Right ventricle myocardium inferior (tissue), 1 donor: Measurements from ENCODE around the gene LRRC8E. TPM values are rescaled to one million over a fixed set of nuclear protein-coding genes. Genes with fewer than 3 reads are reported as not detected.
"Not testable (repeated sequence)": the region's sequence is repeated elsewhere in the genome, so short reads cannot be mapped to it uniquely, and the experiment has no call there.

Experiments used
- ATAC-seq: fragments of 200-7000 bp; cut with Tn5 transposase; one replicate; pipeline ENCODE4 v1.9.1; 2020; ENCODE audit warnings: mild to moderate bottlenecking, moderate library complexity
- DNase-seq: peaks from one replicate; pipeline ENCODE4 v3.0.0; 2021; ENCODE audit errors: missing footprints
- intact Hi-C: fragments of 100-400 bp; cut with DNase I; formaldehyde crosslinking; loops from one replicate; pipeline ENCODE4 v1.11.0; 2022
- total RNA-seq: library from RNA; stranded (reverse); fragmentation: NEBNext Ultra II Directional; extraction: Animal tissue kit (Norgen Biotek cat#: 25700); gene quantifications from one replicate; pipeline ENCODE4 v1.2.1, GENCODE V29; 2021
- donor health status: DM: no; HTN: yes; CAD: no; lungs with severe emphysema.

The LRRC8E gene
- total RNA-seq, 1 donor from 2014 or later: 2.5 TPM

DNA sequence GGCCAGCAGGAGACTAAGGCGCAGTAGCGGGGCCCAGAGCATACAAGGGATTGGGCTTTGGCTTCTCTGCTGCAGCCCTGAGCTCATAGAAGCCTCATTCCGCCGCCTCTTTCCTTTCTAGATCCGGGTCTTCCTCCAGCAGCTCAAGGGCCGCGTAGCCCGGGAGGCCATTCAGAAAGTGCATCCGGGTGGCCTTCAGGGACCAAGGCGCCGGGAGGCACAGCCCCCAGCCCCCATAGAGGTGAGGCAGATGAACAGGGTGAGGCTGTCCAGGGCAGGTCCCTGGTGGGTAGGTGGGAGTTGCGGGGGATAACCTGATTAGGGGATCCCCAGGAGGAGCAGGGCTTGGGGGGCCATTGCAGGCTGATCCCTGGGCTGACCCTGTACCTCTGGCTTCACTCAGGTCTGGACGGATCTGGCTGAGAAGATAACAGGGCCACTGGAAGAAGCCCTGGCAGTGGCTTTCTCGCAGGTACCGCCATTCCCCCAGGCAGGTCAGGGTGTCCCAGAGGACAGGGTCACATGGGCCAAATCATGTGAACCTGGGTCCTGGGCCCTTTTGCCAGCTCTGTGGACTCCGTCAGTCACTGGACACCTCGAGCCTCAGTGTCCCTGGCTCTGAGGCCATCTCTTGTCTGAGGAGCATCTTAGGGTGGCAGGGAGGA, 33.1 kb downstream of the LRRC8E start:
- intact Hi-C loops: loop anchor here (2.0 kb wide), 1 partner anchor 21 kb away; the partner anchor contains the start of gene TIMM44
- DNase-seq (no peak), ATAC-seq (no peak)

DNA sequence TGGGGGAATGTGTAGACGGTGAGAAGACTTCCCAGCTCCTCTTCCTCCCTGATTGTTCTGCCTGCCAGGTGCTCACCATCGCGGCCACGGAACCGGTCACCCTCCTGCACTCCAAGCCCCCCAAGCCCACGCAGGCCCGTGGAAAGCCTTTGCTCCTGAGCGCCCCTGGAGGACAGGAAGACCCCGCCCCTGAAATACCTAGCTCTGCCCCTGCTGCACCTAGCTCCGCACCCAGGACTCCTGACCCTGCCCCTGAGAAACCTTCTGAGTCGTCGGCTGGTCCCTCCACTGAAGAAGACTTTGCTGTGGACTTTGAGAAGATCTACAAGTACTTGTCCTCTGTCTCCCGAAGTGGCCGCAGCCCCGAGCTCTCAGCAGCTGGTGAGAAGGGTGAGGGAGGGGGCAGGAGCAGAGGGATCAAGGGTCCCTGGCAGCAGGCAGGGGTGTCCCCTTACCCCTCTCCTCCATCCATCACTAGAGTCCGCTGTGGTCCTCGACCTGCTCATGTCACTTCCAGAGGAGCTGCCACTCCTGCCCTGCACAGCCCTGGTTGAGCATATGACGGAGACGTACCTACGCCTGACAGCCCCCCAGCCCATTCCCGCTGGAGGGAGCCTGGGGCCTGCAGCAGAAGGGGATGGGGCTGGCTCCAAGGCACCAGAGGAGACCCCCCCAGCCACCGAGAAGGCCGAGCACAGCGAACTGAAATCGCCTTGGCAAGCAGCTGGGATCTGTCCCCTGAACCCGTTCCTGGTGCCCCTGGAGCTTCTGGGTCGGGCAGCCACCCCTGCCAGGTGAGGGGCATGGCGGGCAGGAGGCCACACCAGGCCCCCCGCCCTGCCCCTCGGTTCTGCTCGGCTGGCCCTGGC, 33.9 kb downstream of the LRRC8E start:
- ATAC-seq (no peak), DNase-seq (no peak)
- intact Hi-C loops: loop anchor here (2.0 kb wide), 1 partner anchor 21 kb away; the partner anchor contains the start of gene TIMM44

DNA sequence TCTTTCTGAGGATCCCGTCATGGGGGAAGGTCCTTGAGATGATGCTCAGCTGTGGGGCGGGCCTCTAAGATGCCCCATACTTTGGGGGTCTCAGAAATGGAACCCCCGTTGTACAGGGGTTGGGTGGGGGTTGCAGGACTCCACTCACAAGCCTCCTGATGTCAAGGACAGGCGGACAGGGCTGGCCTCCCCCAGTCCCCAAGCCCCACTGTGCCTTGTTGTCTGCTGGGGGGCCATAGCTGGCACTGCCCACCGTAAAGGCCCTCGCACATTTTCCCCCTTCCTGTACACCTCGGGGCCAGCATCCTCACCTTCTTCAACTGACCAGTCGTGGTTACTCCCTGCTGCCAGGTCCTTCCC, 34.5 kb downstream of the LRRC8E start:
- DNase-seq (no peak), ATAC-seq (no peak)
- intact Hi-C loops: no loop called here

DNA sequence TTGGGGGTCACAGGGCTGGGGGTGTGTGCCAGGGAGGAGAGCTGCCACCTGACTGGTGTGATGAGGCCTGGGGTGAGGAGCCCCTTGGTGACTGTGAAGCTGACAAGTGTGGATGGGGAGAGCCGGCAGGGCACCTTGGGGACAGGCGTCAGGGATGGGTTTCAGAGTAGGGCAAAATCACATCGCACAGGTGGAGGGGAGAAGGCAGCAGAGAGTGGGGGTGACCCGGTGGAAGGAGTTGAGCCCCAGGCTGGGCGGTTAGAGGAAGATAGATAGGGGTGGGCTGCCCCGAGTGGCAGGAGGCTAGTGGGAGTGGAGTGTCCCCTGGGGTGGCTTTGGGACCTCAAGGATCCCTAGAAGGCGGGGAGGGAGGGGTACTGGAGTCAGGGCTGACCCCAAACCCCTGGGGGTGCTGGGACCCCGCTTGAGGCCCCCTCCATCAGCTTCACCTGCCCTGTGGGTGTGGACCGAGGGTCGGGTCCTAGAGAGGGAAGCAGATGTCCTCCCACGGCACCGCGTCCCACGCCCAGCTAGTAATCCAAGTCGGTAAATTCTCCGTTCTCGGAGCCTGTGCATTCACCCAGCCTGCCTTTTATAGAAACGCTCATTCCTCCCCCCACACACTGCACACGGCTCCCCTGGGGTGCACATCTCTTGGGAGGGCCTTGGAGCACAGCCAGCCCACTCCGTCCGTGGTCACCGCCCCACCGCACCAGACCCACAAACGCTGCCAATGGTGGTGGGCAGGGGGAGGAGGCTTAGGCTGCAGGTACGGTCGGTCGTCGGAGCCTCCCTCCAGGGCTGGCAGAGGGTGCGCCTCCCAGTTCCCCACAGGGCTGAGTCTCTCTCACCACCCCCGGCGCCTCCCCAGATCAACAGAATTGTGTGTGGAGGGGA, 35.2 kb downstream of the LRRC8E start:
- DNase-seq (no peak), ATAC-seq (no peak)
- intact Hi-C loops: no loop called here

DNA sequence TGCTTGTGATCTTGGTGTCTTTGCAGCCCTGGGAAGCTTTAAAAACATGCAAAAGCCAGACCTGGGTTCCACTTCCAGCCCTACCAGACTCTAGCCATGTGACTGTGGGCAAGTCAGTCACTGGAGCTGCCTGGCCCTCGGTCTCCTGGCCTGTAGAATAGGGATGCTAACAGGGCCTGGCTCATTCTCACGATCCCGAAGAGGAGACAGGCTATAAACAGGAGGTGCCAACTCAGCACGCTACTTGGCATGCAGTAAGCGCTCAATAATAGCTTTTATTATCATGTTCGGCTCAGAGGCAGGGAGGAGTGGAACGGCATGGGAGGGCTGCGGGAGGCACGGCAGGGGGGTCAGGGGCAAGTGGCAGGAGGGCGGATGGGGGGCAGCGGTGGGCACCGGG, 35.9 kb downstream of the LRRC8E start:
- intact Hi-C loops: no loop called here
- no peak for DNase-seq
- no peak for ATAC-seq

DNA sequence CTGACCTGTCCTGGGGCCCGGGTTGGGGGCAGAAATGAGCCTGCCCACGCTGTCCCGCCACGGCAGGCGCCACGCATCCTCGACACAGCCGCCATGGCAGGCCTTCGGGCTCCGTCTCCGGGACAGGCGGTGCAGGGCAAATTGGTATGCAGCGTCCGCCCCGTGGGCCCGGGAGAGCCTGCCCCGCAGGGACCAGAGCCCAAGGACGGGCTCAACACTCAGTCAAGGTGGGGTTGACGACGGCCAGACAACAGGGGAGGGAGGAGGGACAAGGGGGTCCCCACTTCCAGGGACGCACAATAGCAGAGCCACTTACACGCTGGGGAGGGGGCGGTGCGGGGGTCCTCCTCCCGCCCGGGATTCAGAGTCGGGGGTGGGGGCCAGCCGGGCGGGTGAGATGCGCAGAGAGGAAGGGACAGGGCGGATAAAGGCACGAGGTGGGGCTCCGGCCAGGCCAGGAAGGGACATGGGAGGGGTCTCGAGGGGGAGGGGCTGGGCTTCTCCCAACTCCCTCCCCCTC, 36.4 kb downstream of the LRRC8E start:
- DNase-seq (no peak), ATAC-seq (no peak)
- intact Hi-C loops: no loop called here

DNA sequence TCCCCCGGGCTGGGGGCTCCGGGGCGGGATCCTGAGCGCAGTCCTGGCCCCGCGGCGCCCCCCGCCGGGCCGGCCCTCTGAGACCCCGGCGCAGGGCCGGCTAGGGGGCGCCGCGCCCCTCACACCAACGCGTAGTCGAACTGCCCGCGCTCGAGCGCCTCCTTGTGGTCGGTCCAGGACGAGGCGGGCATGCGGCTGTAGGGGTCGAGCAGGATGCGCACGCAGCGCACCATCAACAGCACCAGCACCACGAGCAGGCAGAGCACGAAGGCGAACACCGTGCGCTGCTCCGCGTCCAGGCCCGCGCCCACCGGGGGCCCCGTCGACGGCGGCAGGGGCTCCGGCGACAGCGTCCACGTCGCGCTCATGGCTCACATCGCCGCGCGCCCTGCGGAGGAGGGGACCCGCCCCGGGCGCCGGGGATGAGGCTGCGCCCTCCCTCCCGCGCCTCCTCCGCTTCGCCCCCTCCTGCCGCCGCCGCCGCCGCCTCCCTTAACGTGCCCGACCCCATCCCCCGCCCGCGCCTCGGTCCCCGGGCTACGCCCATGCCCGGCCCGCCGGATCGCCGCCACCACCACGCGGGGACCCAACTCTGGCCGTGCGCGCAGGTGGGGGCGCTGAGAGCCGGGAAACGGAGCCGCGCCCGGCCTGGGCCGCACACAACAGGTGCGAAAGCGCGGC, 37.0 kb downstream of the LRRC8E start:
- DNase-seq: no peak
- no peak for ATAC-seq
- intact Hi-C loops: no loop called here

DNA sequence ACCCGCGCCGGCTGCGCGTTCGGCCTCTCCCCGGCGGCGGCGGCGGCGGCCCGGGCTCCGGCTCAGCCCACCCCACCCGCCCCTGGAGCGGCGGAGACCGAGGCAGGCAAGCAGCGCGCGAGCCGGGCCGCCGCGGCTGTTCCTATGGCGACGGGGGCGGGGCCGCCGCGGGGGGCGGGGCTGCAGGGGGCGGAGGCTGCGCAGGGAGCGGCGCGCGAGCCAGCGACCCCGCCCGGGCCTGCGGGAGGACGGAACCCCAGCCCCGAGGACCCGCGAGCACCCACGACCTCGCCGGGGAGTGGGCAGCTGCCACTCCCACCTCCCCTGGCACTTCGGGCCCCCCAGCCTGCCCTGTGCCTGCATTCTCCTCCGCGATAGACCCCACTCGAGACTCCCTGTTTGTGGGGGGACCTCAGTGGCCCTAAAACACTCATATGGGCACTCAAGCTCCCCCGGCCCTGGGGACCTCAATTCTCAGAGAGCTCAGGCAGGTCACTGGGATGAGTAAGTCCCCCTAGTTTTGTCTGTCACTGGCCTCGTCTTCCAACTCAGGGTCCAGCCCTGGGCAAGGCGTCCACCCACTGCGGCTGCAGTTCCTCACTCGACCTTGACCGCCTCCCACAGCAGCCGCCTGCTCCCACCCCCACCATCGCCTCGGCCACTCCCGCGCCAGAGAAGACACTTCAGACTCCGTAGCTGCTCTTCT, 37.9 kb downstream of the LRRC8E start, which contains the start of gene CTXN1:
CTXN1 (minus strand) TSS at position 115 of the 706 bp plus-strand sequence. CDS start 597 bp downstream, outside the sequence.
- DNase-seq: no peak
- peak; percentile 29 for ATAC-seq
- intact Hi-C loops: no loop called here

DNA sequence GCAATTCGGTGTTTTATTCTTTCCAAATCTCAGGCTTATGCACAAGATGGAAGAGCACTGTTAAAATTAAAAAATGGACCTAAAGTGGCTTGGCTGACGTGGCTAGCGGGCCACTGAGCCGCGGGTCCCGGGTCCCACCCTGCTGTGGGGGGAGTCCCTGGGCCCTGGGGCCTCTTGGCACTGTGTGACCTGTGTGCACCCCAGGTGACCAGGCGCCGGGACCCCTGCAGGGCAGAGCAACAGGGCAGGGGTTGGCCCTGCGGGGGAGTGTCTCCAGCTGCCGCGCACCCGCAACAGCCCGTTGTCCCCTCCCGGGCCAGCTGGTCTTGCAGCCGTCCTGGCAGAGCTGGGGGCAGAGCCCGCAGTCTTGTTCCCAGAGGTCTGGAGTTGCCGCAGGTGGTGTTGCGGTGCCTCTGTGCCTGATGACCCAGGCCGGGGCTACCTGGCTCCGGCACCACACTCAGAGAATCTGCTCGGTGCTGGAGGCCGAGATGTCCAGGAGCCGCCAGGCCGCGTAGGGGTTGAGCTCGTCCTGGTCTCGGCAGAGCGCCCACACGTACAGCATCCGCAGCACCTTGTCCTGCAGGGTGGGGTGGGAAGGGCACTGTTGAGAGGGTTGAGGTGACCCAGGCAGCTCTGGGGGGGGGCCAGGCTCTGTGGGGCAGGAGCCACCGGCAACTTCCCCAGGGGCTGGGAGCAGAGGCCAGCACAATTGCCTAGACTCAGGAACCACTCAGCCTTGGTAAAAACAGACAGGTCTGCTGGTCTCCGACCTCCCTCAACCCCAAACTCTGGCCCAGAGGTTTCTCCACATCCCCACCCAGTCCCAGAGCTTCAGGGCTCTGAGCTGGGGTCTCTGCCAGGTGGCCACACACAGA, 38.7 kb downstream of the LRRC8E start:
- ATAC-seq (no peak), DNase-seq (no peak)
- intact Hi-C loops: no loop called here

DNA sequence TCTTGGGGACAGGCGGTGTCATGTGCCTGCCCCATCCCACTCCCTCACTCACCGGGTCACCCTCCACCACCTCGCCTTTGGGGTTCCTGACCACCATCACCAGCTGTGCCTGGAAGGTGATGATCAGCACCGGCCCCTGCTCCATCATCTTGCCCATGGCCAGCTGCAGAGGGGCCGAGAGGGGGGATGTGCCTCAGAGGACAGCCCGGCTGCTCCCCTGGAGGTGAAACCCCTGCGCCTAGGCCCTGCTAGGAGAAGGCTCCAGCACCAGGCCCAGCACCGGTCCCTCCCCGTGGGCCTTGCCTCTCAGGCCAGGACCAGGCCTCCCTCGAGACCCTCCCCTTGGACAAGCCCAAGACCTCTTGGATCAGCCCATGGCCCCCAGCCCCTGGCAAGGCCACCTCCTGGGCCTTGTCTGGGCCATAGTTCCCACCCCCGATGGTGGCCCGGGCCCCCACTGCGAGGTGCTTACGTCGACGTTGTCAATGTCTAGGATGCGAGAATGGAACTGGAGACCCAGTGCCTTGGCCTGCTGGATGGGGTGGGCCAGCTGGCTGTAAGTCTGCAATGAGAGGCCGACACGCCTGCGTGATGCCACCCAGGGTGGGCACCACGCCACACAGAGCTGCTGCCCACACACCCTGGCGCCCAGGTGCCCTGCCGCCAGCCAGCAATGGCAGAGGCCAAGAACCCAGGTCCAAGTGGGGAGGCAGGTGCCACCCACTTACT, 39.5 kb downstream of the LRRC8E start:
- no peak for ATAC-seq
- no peak for DNase-seq
- intact Hi-C loops: no loop called here

DNA sequence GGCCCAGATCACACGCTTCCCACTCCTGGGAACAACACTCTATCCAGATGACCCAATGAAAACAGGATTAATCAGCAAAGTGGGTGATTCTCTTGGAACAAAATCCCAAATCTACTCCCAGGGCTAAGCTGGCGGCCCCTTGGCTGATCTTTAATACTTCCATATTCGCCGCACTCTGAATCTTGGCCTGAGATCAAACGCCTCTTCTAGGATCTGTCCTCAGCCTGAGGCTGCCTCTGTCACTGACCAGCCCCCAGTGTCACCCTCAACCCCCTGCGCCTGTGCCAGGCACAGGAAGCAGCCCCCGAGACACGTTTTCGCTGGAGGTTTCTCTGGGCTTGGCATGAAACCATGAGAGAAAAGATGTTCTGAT, 40.0 kb downstream of the LRRC8E start:
- ATAC-seq (no peak), DNase-seq (no peak)
- intact Hi-C loops: no loop called here

DNA sequence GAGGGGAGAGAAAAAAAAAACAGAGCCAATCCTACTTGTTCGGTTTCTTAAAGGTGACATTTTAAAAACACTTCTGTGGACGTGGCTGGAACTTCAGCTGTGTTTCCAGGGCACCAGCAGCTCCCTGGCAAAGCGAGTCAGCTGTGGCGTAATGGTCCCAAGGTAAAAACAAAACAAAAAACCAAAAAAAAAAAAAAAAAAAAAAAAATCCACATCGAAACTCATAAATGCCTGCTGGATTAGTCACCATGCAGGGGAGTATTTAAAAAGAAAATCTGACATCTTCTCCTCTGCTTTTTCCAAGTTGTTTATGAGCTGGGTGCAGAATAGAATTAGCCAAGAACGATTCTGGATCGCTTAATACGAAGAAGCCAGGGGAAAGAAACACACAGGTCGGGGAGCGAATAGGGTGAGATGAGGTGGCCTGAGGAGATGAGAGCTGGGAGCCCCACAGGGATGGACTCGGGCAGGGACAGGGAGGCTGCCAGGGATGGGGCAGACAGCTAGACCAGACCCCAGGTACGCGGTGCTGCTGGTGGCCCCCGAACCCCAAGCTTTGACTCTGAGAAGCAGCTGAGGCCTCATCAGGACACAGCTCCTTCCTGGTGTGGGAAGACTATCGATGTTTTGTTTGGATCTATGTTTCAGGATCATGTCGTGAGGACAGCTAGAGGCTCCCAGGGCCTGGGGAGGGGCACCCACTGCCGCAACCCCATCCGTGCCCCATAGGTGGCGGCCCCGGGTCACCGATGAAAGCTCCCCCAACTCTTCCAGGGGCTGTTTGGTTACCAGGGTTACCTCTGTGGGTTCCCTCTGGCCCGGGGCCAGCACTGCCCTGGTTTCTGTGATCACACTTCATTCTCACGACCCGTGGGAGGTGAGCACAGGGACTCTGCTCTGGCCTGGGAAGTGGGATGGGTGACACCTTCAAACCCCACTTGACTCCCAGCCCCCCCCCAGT, 40.7 kb downstream of the LRRC8E start:
- ATAC-seq: no peak
- no peak for DNase-seq
- intact Hi-C loops: no loop called here

DNA sequence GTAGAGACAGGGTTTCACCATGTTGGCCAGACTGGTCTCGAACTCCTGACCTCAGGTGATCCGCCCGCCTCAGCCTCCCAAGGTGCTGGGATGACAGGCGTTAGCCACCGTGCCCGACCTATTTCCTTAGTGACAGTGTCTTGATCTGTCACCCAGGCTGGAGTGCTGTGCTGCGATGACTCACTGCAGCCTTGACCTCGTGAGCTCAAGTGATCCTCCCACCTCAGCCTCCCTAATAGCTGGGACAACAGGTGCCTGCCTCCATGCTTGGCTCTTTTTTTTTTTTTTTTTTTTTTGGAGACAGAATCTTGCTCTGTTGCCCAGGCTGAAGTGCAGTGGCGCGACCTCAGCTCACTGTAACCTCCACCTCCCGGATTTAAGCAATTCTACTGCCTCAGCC, 41.7 kb downstream of the LRRC8E start:
- intact Hi-C loops, DNase-seq, ATAC-seq: not testable (repeated sequence)

DNA sequence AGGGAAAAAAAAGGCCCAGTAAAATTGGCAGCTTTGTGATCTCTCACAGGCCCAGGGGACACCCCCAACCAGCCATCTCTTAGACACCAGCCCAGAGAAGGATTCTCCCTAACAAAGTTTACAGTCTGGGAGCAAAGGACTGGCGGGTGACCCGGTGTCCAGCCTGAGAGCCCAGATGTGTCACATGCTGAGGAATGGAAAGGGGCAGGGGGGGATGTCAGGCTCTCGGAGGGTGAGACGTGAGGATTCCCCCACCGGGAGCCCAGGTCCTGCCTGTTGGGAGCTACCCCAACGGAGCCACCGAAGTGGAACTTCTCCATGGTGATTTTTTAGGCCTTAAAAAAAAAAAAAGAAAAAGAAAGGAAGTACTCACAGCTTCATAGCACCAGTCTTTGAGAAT, 42.5 kb downstream of the LRRC8E start:
- intact Hi-C loops: no loop called here
- no peak for DNase-seq
- no peak for ATAC-seq
